OCI-LY1 (cell line): Measurements from ENCODE around the gene PAWR.
A peak's percentile ranks its signal among the peaks of the same experiment; 100 is the strongest.

Source experiments
- H2AFZ ChIP-seq: fragments of 200-600 bp; sonication (generic), shearing (Covaris generic); 2 replicates; pipeline ENCODE4 v1.6.0; 2014; ENCODE audit warnings: antibody characterized with exemption, mild to moderate bottlenecking, low read length
- H3F3A ChIP-seq: fragments of 200-600 bp; sonication (generic), shearing (Covaris generic); 2 replicates; pipeline ENCODE4 v1.6.0; 2014; ENCODE audit warnings: mild to moderate bottlenecking, antibody characterized with exemption, low read length, moderate library complexity; ENCODE audit not compliant: insufficient read depth
- H3K27ac ChIP-seq: fragments of 200-600 bp; sonication (generic); 2 replicates; pipeline ENCODE4 v1.5.1; 2014; ENCODE audit warnings: low read length, mixed run types, mild to moderate bottlenecking, low read depth; ENCODE audit not compliant: poor library complexity, severe bottlenecking
- H3K27me3 ChIP-seq: fragments of 200-600 bp; sonication (generic); 2 replicates; pipeline ENCODE4 v1.6.0; 2014; ENCODE audit warnings: antibody characterized with exemption, mild to moderate bottlenecking, low read length, moderate library complexity; ENCODE audit not compliant: insufficient read depth
- H3K36me3 ChIP-seq: fragments of 200-600 bp; sonication (generic); 2 replicates; pipeline ENCODE4 v1.6.1; 2014; ENCODE audit warnings: mild to moderate bottlenecking, antibody characterized with exemption, low read length, moderate library complexity, mixed read lengths; ENCODE audit not compliant: insufficient read depth
- H3K4me1 ChIP-seq: fragments of 200-600 bp; sonication (generic); 2 replicates; pipeline ENCODE4 v1.5.1; 2014; ENCODE audit warnings: mild to moderate bottlenecking, low read length, moderate library complexity; ENCODE audit not compliant: insufficient read depth, severe bottlenecking
- H3K4me2 ChIP-seq: fragments of 200-600 bp; sonication (generic), shearing (Covaris generic); 2 replicates; pipeline ENCODE4 v1.6.1; 2014; ENCODE audit warnings: low read length
- H3K4me3 ChIP-seq: fragments of 200-600 bp; sonication (generic); 2 replicates; pipeline ENCODE4 v1.5.1; 2014; ENCODE audit warnings: low read length, low read depth, mild to moderate bottlenecking, mixed read lengths; ENCODE audit not compliant: poor library complexity, severe bottlenecking
- H3K79me2 ChIP-seq: fragments of 200-600 bp; shearing (Covaris generic); 2 replicates; pipeline ENCODE4 v1.6.1; 2016; ENCODE audit warnings: mixed run types, low read length, mixed read lengths; ENCODE audit not compliant: insufficient read depth
- H3K9ac ChIP-seq: fragments of 200-600 bp; sonication (generic), shearing (Covaris generic); 2 replicates; pipeline ENCODE4 v1.6.1; 2014; ENCODE audit warnings: mild to moderate bottlenecking, low read length, mixed read lengths
- H3K9me2 ChIP-seq: fragments of 200-600 bp; sonication (generic), shearing (Covaris generic); 2 replicates; pipeline ENCODE4 v1.6.1; 2014; ENCODE audit warnings: low read depth, mild to moderate bottlenecking, low read length, mixed read lengths
- H3K9me3 ChIP-seq: fragments of 200-600 bp; shearing (Covaris generic); 2 replicates; pipeline ENCODE4 v1.6.1; 2014; ENCODE audit warnings: low read length, mixed read lengths
- H4K20me1 ChIP-seq: fragments of 200-600 bp; sonication (generic), shearing (Covaris generic); 2 replicates; pipeline ENCODE4 v1.6.0; 2016; ENCODE audit warnings: mild to moderate bottlenecking, low read length; ENCODE audit not compliant: insufficient read depth
- CTCF ChIP-seq: fragments of 200-600 bp; sonication (generic), shearing (Covaris generic); IDR thresholded peaks from 2 replicates; pipeline ENCODE4 v1.5.1; 2017; ENCODE audit warnings: mild to moderate bottlenecking, antibody characterized with exemption, low read length, moderate library complexity, mixed read lengths
- EZH2 ChIP-seq: fragments of 200-600 bp; sonication (generic), shearing (Covaris generic); IDR thresholded peaks from 2 replicates; pipeline ENCODE4 v1.8.0; 2017; ENCODE audit warnings: borderline replicate concordance, mixed run types, mild to moderate bottlenecking, antibody characterized with exemption, low read length, moderate library complexity, mixed read lengths

PAWR gene

DNA sequence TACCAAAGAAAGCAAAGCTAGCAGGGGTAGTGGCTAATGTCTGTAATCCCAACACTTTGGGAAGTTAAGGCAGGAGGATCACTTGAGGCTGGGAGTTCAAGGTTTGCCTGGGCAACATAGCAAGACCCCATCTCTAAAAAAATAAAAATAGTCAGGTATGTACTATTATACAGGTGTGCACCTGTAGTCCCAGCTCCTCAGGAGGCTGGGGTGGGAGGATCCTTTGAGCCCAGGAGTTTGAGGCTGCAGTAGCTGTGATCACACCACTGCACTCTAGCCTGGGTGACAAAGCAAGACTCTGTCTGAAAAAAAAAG is 142.2 kb downstream of the PAWR start:
- TF ChIP-seq EZH2 (no peak), CTCF (no peak)
- Histone ChIP-seq H4K20me1 (no peaks in the 10 kb centered on the region), H3K4me1 (no peaks in the 10 kb centered on the region), H3K79me2 (no peaks in the 10 kb centered on the region), H3K9me3 (no peaks in the 10 kb centered on the region), H3K4me3 (no peak overlapping the region), H3K36me3 (peaks cover 17% of the 10 kb centered on the region), H3K27me3 (no peaks in the 10 kb centered on the region), H3K4me2 (no peak overlapping the region), H2AFZ (no peak overlapping the region), H3K27ac (no peak overlapping the region), H3F3A (no peaks in the 10 kb centered on the region), H3K9me2 (no peaks in the 10 kb centered on the region), H3K9ac (no peak overlapping the region)

- Histone ChIP-seq H3K9me2 (no peaks in the 10 kb centered on the region), H3K79me2 (no peaks in the 10 kb centered on the region), H3F3A (no peaks in the 10 kb centered on the region), H3K4me2 (no peak overlapping the region), H3K9me3 (no peaks in the 10 kb centered on the region), H3K27ac (no peak overlapping the region), H3K9ac (no peak overlapping the region), H3K4me1 (no peaks in the 10 kb centered on the region), H3K36me3 (peaks cover 11% of the 10 kb centered on the region), H3K4me3 (no peak overlapping the region), H3K27me3 (no peaks in the 10 kb centered on the region), H2AFZ (no peak overlapping the region), H4K20me1 (no peaks in the 10 kb centered on the region)
- TF ChIP-seq CTCF (peak; percentile 87), EZH2 (no peak)
Measured at GRCh38 chr12:79547735-79548609, 142.8 kb downstream of the PAWR start.

DNA sequence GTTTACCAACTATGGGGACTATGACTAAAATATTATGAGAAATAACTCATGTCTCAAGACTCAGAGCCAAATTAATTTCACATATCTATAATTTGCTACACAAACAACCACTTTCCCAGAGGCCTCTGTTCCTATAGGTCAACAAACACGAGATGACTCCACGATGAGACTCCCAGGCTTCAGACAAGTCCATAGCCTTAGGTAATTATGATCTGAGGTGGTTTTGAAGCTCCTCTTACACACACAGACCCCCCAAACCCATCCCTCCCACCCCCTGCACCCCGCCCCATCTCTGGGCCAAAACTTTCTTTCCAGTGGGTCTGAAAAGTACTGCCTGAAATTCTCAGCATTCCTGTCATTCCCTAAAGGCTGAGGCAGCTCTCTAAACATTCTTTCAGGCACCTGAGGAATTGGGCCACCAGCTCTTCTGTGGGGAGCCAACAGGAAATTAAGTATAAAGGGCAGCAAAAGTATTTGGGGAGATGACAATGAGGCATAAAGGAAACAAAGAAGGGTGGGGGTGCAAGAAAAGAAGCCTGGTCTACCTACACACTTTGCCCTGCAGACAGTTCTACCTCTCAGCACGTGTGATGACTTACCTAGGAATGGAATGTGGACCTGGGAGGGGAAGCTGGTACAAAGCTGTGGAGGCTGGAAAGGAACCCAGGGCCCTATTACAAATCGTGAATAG is 143.6 kb downstream of the PAWR start:
- H3K4me2 ChIP-seq, result no peak overlapping the region
- H3K36me3 ChIP-seq, result 0 out of 2 replicates have a peak, but pooled peaks cover 4% of the 10 kb centered on the region
- H2AFZ ChIP-seq, result no peak overlapping the region
- H3K4me3 ChIP-seq, result no peak overlapping the region
- H3K9me3 ChIP-seq, result no peaks in the 10 kb centered on the region
- no peaks in the 10 kb centered on the region for H4K20me1 ChIP-seq
- no peaks in the 10 kb centered on the region for H3F3A ChIP-seq
- H3K79me2 ChIP-seq, result no peaks in the 10 kb centered on the region
- no peaks in the 10 kb centered on the region for H3K27me3 ChIP-seq
- H3K9me2 ChIP-seq, result no peaks in the 10 kb centered on the region
- no peaks in the 10 kb centered on the region for H3K4me1 ChIP-seq
- H3K9ac ChIP-seq, result no peak overlapping the region
- no peak overlapping the region for H3K27ac ChIP-seq
- TF ChIP-seq EZH2 (no peak), CTCF (no peak)
